NAMALWA (cell line): ENCODE measurements around the gene BCO2.
"Not testable (repeated sequence)": the region's sequence is repeated elsewhere in the genome, so short reads cannot be mapped to it uniquely, and the experiment has no call there.

ENCODE experiments used
- DNase-seq: peaks from one replicate; pipeline ENCODE4 v3.0.0-alpha.2; 2015; ENCODE audit warnings: low spot score

The BCO2 gene

GRCh38 chr11:112174789-112175598 is at the start of gene BCO2:
BCO2 (plus strand) TSS chr11:112175512; CDS start chr11:112175602, 90 bp downstream.
- peak; percentile 77 for DNase-seq

DNA sequence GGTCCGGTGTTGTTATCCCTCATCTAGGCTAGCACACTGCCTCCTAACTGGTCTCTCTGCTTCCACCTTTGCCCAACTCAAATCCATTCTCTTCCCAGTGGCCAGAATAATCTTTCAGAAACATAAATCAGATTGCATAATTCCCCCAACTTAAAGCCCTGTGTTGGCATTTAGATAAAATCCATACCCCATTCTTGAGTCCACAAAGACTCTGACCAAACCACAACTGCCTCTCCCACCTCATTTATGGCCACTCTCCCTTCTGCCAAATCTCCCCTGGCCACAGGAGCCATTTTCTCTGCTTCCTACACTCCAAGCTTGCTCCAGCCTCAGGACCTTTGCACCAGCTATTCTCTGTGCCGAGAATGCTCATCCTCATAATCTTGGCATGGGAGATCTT is 48.3 kb upstream of the BCO2 start:
- DNase-seq, result no peak

DNA sequence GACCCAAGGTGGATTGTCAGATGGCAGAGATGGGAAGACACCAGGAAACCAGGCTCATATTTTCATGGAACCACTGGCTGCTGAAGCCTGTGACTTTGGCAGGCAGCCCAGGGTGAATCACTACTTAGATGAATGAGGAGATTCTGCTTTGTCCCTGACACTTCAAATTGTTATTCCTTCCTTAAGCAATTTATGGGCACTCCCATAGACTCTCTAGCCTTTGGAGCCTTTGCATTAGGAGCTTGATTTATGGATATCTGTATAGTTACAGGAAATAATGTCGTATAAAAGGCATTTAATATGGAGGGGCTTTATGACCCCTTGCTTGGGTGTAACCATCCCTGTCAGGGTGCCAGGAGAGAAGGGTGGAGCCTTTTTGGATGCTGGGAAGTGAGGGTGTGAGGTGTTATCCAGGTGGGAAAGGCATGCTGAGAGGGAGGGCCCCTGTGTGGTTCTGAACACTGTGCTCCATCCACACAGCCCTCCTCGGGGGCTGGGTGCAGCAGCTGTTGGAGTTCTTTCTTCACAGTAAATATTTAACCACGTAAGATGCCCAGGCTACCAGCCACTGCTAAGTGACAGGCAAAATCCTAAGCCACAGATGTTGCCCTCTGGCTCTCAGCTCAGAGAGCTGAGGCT is 46.7 kb upstream of the BCO2 start:
- DNase-seq, result no peak

DNA sequence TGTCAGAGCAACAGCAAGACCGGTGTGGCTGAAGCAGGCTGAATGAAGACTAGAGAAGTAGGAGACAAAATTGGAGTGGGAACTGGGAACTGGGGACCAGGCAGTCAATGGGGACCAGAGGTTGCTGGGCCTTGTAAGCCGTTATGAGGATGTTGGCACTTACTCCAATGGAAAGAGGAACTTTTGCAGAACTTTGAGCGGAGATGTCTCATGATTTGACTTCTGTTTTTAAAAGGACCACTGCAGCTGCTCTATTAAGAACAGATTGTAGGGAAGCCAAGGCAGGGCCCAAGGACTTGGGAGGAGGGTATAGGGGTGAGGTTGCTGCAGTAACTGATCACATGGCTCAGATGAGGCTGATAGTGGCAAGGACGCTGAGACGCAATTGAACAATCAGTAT is 45.7 kb upstream of the BCO2 start:
- no peak for DNase-seq

GRCh38 chr11:112132737-112133136 is 42.6 kb upstream of the BCO2 start:
- DNase-seq, result no peak

- no peak for DNase-seq
Measured at GRCh38 chr11:112134473-112134872, 40.8 kb upstream of the BCO2 start.

GRCh38 chr11:112143597-112143996 is 31.7 kb upstream of the BCO2 start:
- no peak for DNase-seq

DNA sequence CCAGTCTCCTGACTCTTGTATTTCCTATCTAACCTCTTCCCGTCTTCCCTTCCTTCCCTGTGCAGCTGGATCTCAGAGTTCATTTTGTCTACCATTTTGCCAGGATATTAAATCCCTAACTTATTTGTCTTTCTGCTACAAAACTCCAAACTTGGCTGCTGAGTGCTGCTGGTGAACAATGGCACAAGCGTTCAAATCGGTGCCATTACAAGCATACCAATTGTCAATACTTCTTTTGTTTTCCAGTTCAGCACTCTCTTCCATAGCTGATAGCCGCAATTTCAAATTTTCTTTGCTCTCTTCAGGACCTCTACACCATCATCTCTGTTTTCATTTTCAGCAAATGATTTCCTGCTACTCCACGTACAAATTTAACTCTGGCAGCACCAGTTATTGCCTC is 24.8 kb upstream of the BCO2 start:
- no peak for DNase-seq

- no peak for DNase-seq
Measured at GRCh38 chr11:112156153-112156955, 19.0 kb upstream of the BCO2 start.

DNA sequence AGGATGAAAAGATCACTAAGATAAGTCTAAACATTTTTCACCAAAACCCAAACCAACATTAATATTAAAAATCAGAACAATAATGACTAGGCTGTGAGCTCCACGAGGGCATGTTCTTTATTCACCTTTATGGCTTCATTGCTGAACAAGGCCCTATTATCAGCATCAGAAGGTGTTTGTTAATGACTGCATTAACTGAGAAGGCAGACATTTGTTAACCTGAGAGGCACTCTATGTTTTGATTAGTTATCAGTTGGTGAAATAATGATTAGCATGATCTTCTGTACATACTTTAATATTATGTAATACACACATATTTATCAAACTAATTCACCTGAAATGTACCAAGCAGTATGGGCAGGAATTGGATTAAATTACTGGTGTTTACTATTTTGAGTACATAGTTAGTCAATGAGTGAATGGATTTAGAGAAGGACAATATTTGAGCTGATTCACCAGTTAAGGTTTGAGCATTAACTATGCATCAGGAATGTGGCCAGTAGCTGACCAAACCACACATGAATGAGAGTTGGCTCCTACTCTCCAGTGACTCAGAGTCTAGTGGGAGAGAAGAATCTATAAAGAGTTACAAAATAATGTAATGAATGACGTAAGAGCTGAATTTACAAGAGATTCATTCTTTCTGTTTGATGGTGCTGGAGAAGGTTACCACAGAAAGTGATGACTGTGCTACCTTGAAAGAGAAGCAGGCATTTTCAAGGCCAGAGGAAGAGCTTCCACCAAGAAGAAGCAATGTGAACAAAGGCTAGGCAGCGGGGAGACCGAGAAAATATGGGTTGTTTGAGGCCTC is 18.2 kb upstream of the BCO2 start:
- no peak for DNase-seq

GRCh38 chr11:112159098-112160065 is 15.9 kb upstream of the BCO2 start:
- DNase-seq, result no peak

DNA sequence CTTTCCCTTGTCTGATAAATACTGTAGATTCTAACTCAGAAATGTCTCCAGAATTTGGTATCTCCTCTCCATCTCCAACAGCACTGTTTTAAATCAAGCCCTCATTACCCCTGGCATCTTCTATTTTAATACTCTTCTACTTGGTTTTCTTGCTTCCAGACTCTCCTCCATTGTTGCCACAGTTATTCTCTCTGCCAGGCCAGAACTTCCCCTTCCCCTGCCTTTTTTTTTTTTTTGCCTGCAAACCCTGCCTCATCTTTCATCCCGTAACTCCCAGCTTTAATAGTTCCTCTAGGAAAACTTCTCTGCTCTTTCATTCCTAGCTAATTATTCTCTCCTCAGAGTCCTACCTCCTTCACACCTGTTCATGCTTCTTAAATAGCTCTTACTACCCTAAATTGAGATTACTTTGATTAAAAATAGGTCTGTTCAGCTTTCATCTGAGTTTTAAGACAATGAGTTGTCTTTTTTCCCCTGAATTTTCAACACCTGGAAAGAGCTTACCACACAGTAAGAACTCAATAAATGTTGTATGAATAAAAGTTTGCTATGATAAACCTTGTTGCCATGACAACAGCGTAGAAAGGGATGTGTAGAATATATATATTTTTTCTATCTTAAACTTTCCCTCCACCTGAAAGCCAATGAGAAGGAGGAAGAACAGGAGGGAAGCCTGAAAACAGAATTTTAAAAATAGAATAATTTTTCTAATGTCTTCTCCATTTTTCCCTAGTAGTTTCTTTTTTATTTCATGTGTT is 15.0 kb upstream of the BCO2 start:
- DNase-seq, result no peak

- no peak for DNase-seq
Measured at GRCh38 chr11:112161012-112161411, 14.3 kb upstream of the BCO2 start.

GRCh38 chr11:112162200-112162599 is 13.1 kb upstream of the BCO2 start:
- not testable (repeated sequence) for DNase-seq

DNA sequence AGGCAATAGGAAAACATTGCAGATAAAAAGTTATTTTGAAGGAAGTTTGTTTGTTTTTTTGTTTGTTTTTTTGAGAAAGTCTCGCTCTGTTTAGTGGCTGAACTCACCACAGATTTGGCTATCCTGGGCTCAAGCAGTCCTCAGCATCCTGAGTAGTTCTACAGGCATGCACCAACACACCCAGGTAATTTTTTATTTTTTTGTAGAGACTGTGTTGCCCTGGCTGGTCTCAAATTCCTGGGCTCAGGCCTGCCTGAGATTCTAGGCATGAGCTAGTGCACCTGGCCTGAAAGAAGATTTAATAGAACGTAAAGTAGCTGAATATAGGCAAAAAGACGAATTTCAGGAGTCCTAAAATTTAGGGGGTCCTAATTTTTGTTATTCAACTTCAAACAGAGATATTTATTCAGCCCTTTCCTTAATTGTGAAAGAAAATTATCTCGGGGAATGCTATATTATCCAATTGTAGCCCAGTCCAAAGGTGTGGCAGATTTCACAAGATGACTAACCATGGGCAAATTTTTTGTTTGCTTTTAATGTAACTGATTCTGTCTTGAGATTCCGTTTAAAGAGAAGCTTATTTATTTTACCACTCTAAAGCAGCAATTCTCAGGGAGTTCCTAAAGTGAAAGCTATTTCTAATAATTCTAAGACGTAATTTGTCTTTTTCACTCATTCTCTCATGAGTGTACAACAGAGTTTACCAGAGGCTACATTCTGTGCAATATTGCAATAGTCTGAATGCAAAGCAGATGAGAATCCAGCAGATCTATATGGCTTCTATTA is 12.4 kb upstream of the BCO2 start:
- no peak for DNase-seq

DNA sequence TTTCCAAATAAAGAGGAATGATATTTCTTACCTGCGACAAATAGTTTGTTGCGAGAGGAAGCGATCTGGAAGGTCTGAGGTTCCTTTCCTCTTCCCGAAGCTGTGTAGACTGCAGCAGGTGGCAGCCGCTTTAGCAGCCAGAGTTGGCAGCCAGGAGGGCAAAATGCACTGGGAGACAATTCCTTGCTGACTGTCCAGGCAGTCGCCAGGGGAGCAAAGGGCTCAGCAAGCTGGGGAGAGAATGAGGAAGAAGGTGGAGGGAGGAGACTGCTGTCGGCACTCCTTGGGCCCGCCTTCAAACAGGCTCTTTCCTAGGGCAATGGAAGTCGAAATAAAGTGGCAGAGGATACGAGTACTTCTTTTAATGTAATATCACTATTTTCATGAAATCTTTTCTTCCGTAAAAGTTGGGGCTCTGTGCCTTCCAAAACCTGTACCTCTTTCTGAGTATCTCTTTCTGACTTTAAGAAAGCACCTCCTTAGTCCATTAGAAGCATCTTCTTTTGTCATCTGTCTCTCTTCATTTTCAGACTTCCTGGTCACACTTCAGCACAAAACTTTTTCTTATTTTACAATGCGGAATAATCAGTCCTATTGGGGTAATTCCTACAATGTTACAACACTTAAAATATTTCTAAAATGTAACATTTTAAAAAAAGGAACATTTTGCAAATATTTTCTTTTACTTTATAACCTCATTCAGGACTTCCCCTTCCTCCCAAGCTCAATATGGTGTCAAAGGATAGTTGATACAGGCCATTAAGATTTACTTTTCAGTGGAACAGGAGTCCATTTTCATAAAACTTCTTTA is 11.2 kb upstream of the BCO2 start, which contains the start of gene IL18:
Gene IL18 (minus strand): TSS at position 220 of the 811 bp plus-strand sequence. CDS start 9,041 bp downstream, outside the sequence.
- DNase-seq, result no peak

DNA sequence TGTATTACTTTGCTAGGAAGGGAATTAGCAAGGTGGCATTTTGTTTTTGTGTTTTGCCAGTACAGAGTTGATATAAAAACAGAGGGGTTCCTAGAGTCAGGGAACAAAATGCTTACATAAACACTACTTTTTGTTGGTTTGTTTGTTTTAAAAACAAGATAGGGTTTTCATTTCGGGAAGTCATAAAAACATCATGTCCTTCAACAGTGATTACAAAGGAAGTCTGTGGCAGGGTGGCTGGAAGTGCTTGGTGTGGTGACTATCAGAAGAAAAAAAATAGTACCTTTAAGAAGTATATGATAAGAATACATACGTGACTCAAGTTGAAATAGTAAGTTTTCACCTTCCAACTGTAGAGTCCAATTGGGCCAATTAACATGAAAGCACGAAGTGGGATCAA is 10.3 kb upstream of the BCO2 start:
- DNase-seq, result no peak

DNA sequence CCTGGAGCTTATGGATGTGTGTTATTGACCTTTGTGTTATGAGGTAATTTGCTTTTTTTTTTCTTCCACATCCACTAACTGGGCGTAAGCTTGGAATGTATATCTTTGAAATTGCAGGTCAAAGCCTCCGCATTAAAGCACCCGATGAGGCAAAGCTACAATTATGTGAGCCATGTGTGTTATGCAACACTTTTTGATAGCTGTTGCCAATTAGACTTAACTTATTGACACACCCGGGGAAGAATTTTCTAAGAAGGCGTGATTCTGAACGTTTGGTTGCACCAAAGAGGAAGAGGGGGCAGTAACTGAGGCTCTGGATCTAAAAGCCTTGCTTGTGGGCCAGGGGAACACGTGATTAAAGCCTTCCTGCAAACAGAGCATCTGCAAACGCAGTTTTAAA is 8.8 kb upstream of the BCO2 start:
- DNase-seq, result no peak
